ENCODE measurements around the gene ERVFRD-1.

GRCh38 chr6:11103065-11103464 is 8.5 kb downstream of the ERVFRD-1 start:
- TF ChIP-seq POLR2A (IDR thresholded peaks at IDR 0.05; ENCODE audit: low read depth, low read length): no peak
- no peak for TF ChIP-seq TAF1 (IDR thresholded peaks at IDR 0.05; ENCODE audit: low read depth, low read length)
- no peak for TF ChIP-seq POLR2AphosphoS5 (IDR thresholded peaks at IDR 0.05; ENCODE audit: low read depth, low read length)

All from GM12891 (cell line).